H9 (cell line): Measurements from ENCODE around the gene LDB2. TPM values are rescaled to one million over a fixed set of nuclear protein-coding genes. Genes with fewer than 3 reads are reported as not detected.

Source experiments
- DNase-seq: peaks from one replicate; pipeline ENCODE4 v3.0.0-alpha.2; 2017
- H2AFZ ChIP-seq: one replicate; pipeline ENCODE4 v1.6.1; 2013; ENCODE audit warnings: mild to moderate bottlenecking, low read length, control low read depth, moderate library complexity
- H2AK5ac ChIP-seq: 2 replicates; pipeline ENCODE4 v1.6.1; 2013; ENCODE audit warnings: low read length, control low read depth, mixed read lengths; ENCODE audit not compliant: insufficient read length
- H2BK120ac ChIP-seq: one replicate; pipeline ENCODE4 v1.6.1; 2013; ENCODE audit warnings: low read depth, mild to moderate bottlenecking, low read length, control low read depth, inconsistent platforms; ENCODE audit not compliant: poor library complexity, severe bottlenecking
- H2BK12ac ChIP-seq: 2 replicates; pipeline ENCODE4 v1.6.1; 2013; ENCODE audit warnings: low read length, control low read depth, mixed read lengths, low read depth; ENCODE audit not compliant: insufficient read length
- H2BK15ac ChIP-seq: 2 replicates; pipeline ENCODE4 v1.6.1; 2013; ENCODE audit warnings: low read depth, low read length, control low read depth
- H2BK20ac ChIP-seq: one replicate; pipeline ENCODE4 v1.6.1; 2013; ENCODE audit warnings: low read depth, mild to moderate bottlenecking, low read length, control low read depth, inconsistent platforms; ENCODE audit not compliant: poor library complexity, severe bottlenecking
- H2BK5ac ChIP-seq: 2 replicates; pipeline ENCODE4 v1.6.1; 2013; ENCODE audit warnings: low read length, control low read depth, mixed read lengths; ENCODE audit not compliant: insufficient read length
- H3K14ac ChIP-seq: 2 replicates; pipeline ENCODE4 v1.6.1; 2013; ENCODE audit warnings: low read length, control low read depth; ENCODE audit not compliant: insufficient read depth
- H3K18ac ChIP-seq: 2 replicates; pipeline ENCODE4 v1.6.1; 2013; ENCODE audit warnings: low read depth, mild to moderate bottlenecking, mixed read lengths, low read length, control low read depth; ENCODE audit not compliant: insufficient read length
- H3K23ac ChIP-seq: 2 replicates; pipeline ENCODE4 v1.6.1; 2013; ENCODE audit warnings: low read length, control low read depth, mixed read lengths, low read depth; ENCODE audit not compliant: insufficient read length
- H3K23me2 ChIP-seq: 2 replicates; pipeline ENCODE4 v1.6.1; 2013; ENCODE audit warnings: low read depth, mild to moderate bottlenecking, mixed read lengths, low read length, control low read depth; ENCODE audit not compliant: insufficient read length, poor library complexity, severe bottlenecking
- H3K27ac ChIP-seq: 2 replicates; pipeline ENCODE4 v1.5.1; 2013; ENCODE audit warnings: low read length, control low read depth, mixed read lengths, low read depth; ENCODE audit not compliant: insufficient read length
- H3K27me3 ChIP-seq: 2 replicates; pipeline ENCODE4 v1.6.1; 2013; ENCODE audit warnings: low read length, control low read depth, inconsistent platforms; ENCODE audit not compliant: insufficient read depth
- H3K4ac ChIP-seq: 2 replicates; pipeline ENCODE4 v1.6.1; 2013; ENCODE audit warnings: low read depth, mild to moderate bottlenecking, control low read depth, inconsistent platforms, low read length, moderate library complexity
- H3K4me1 ChIP-seq: 2 replicates; pipeline ENCODE4 v1.6.1; 2013; ENCODE audit warnings: low read length, control low read depth, inconsistent platforms; ENCODE audit not compliant: insufficient read depth
- H3K4me2 ChIP-seq: 2 replicates; pipeline ENCODE4 v1.6.1; 2013; ENCODE audit warnings: low read length, control low read depth, mixed read lengths; ENCODE audit not compliant: insufficient read length, insufficient read depth
- H3K56ac ChIP-seq: 2 replicates; pipeline ENCODE4 v1.6.1; 2013; ENCODE audit warnings: low read depth, mild to moderate bottlenecking, mixed read lengths, low read length, control low read depth; ENCODE audit not compliant: insufficient read length
- H3K79me1 ChIP-seq: 2 replicates; pipeline ENCODE4 v1.6.1; 2013; ENCODE audit warnings: low read depth, mild to moderate bottlenecking, moderate library complexity, low read length, control low read depth, inconsistent platforms; ENCODE audit not compliant: insufficient read depth, poor library complexity, severe bottlenecking
- H3K79me2 ChIP-seq: 2 replicates; pipeline ENCODE4 v1.6.1; 2013; ENCODE audit warnings: low read length, control low read depth, inconsistent platforms; ENCODE audit not compliant: insufficient read depth
- H3K9ac ChIP-seq: 2 replicates; pipeline ENCODE4 v1.6.1; 2013; ENCODE audit warnings: low read length, control low read depth, mixed read lengths; ENCODE audit not compliant: insufficient read length; ENCODE audit errors: extremely low read depth
- H3K9me3 ChIP-seq: one replicate; pipeline ENCODE4 v1.6.1; 2013; ENCODE audit warnings: low read depth, low read length, inconsistent platforms; ENCODE audit not compliant: control insufficient read depth
- H3T11ph ChIP-seq: one replicate; pipeline ENCODE4 v1.6.1; 2013; ENCODE audit warnings: mild to moderate bottlenecking, low read length, control low read depth, inconsistent platforms
- H4K20me1 ChIP-seq: one replicate; pipeline ENCODE4 v1.6.1; 2013; ENCODE audit not compliant: control insufficient read depth, insufficient read length, insufficient read depth
- H4K5ac ChIP-seq: 2 replicates; pipeline ENCODE4 v1.6.1; 2013; ENCODE audit warnings: low read depth, mild to moderate bottlenecking, mixed read lengths, low read length, control low read depth; ENCODE audit not compliant: insufficient read length
- H4K8ac ChIP-seq: replicated peaks from 2 replicates; pipeline ENCODE4 v1.6.1; 2013; ENCODE audit warnings: low read length, control low read depth, mixed read lengths, low read depth; ENCODE audit not compliant: insufficient read length
- H4K91ac ChIP-seq: 2 replicates; pipeline ENCODE4 v1.6.1; 2013; ENCODE audit warnings: low read depth, mild to moderate bottlenecking, moderate library complexity, mixed read lengths, low read length, control low read depth; ENCODE audit not compliant: insufficient read length
- H3K27ac Mint-ChIP-seq, 3 experiments: 2 replicates in 2 of 3; 3 replicates in 1 of 3; pipeline ENCODE4 v1.8.0; 2020 to 2021; ENCODE audit warnings: mixed read lengths in 3 of 3, mild to moderate bottlenecking in 1 of 3, moderate library complexity in 1 of 3
- H3K27me3 Mint-ChIP-seq: 2 replicates; pipeline ENCODE4 v1.8.0; 2021; ENCODE audit warnings: low read depth, mild to moderate bottlenecking, moderate library complexity, mixed read lengths
- H3K36me3 Mint-ChIP-seq, 3 experiments: 2 replicates in 2 of 3; 3 replicates in 1 of 3; pipeline ENCODE4 v1.8.0; 2020 to 2021; ENCODE audit warnings: low read depth in 3 of 3, mixed read lengths in 3 of 3; ENCODE audit not compliant: insufficient read depth in 1 of 3
- H3K4me1 Mint-ChIP-seq, 2 experiments: 2 replicates each; pipeline ENCODE4 v1.8.0; 2020; ENCODE audit warnings: mixed read lengths in 2 of 2
- H3K4me3 Mint-ChIP-seq, 2 experiments: 2 replicates in 1 of 2; 3 replicates in 1 of 2; pipeline ENCODE4 v1.8.0; 2020 to 2021; ENCODE audit warnings: mild to moderate bottlenecking in 2 of 2, mixed read lengths in 2 of 2, moderate library complexity in 1 of 2
- H3K9me3 Mint-ChIP-seq, 2 experiments: 2 replicates in 1 of 2; 3 replicates in 1 of 2; pipeline ENCODE4 v1.8.0; 2020; ENCODE audit warnings: mild to moderate bottlenecking in 2 of 2, mixed read lengths in 2 of 2, moderate library complexity in 1 of 2
- CTCF ChIP-seq: fragments of 200-600 bp; sonication (generic); conservative IDR thresholded peaks from 3 replicates; pipeline ENCODE4 v1.8.0; 2021; ENCODE audit warnings: antibody characterized with exemption, mild to moderate bottlenecking
- WGBS: extraction: QIAGEN DNeasy Blood & Tissue Kit; methylation state at CpG from one replicate; pipeline ENCODE4 v1.1.7; 2013; ENCODE audit warnings: missing lambda C conversion rate, low lambda C conversion rate, mixed read lengths; ENCODE audit not compliant: insufficient read length; ENCODE audit errors: extremely low coverage; 5-methylcytosine and 5-hydroxymethylcytosine counted together
- total RNA-seq: library from RNA; stranded (reverse); gene quantifications from 2 replicates; pipeline ENCODE4 v1.2.1, GENCODE V29; 2021

The LDB2 gene
- total RNA-seq, 1 experiment from 2014 or later = 22.5 TPM

GRCh38 chr4:16466581-16466980 lies 431.9 kb downstream of the LDB2 start:
- Mint-ChIP-seq H3K36me3 (no peaks in the 10 kb centered on the region), H3K4me3 (no peak overlapping the region)

More at GRCh38 chr4:16466581-16466980, 431.9 kb downstream of the LDB2 start:
- Mint-ChIP-seq H3K4me1 (no peaks in the 10 kb centered on the region), H3K27me3 (peaks cover 53% of the 10 kb centered on the region), H3K27ac (no peak overlapping the region), H3K9me3 (no peaks in the 10 kb centered on the region)
- H2BK120ac ChIP-seq = no peak overlapping the region
- H3K56ac ChIP-seq = no peak overlapping the region
- no peak overlapping the region for H2BK15ac ChIP-seq
- no peak overlapping the region for H2BK20ac ChIP-seq
- H2AK5ac ChIP-seq = no peak overlapping the region
- H3K4ac ChIP-seq = no peak overlapping the region
- no peak overlapping the region for H3T11ph ChIP-seq
- no peaks in the 10 kb centered on the region for H3K27me3 ChIP-seq
- no peaks in the 10 kb centered on the region for H3K79me1 ChIP-seq
- no peak overlapping the region for H3K14ac ChIP-seq
- no CpG with 5 or more reads among the region's 1 CpG for WGBS
- no peaks in the 10 kb centered on the region for H3K9me3 ChIP-seq
- no peak overlapping the region for H3K23ac ChIP-seq
- no peak overlapping the region for H3K4me2 ChIP-seq
- no peak overlapping the region for H3K18ac ChIP-seq
- H4K91ac ChIP-seq = no peak overlapping the region
- no peak for DNase-seq
- H2BK5ac ChIP-seq = no peak overlapping the region
- no peak overlapping the region for H3K27ac ChIP-seq
- no peak overlapping the region for H4K8ac ChIP-seq
- no peak overlapping the region for H2BK12ac ChIP-seq
- no peak overlapping the region for H4K5ac ChIP-seq
- no peaks in the 10 kb centered on the region for H3K23me2 ChIP-seq
- no peaks in the 10 kb centered on the region for H3K4me1 ChIP-seq
- H4K20me1 ChIP-seq = no peaks in the 10 kb centered on the region
- TF ChIP-seq CTCF = no peak
- no peak overlapping the region for H2AFZ ChIP-seq
- H3K9ac ChIP-seq = no peak overlapping the region
- no peaks in the 10 kb centered on the region for H3K79me2 ChIP-seq
